KMS-11 (cell line): Measurements from ENCODE around the gene AAK1.
A peak's percentile ranks its signal among the peaks of the same experiment; 100 is the strongest.

Experiments used
- H2AFZ ChIP-seq: fragments of 200-600 bp; sonication (generic); 2 replicates; pipeline ENCODE4 v1.6.1; 2016; ENCODE audit warnings: antibody characterized with exemption, mixed run types, low read depth
- H3K27ac ChIP-seq: fragments of 200-600 bp; sonication (generic); 2 replicates; pipeline ENCODE4 v1.6.1; 2016; ENCODE audit warnings: mild to moderate bottlenecking, mixed run types
- H3K27me3 ChIP-seq: fragments of 200-600 bp; sonication (generic); 2 replicates; pipeline ENCODE4 v1.6.1; 2017; ENCODE audit warnings: mild to moderate bottlenecking, low read depth, mixed run types, moderate library complexity; ENCODE audit not compliant: insufficient read depth
- H3K36me3 ChIP-seq: fragments of 200-600 bp; sonication (generic); 2 replicates; pipeline ENCODE4 v1.6.1; 2017; ENCODE audit warnings: mild to moderate bottlenecking, mixed run types; ENCODE audit not compliant: insufficient read depth
- H3K4me1 ChIP-seq: fragments of 200-600 bp; sonication (generic); 2 replicates; pipeline ENCODE4 v1.6.1; 2016; ENCODE audit warnings: mild to moderate bottlenecking, low read depth, mixed run types; ENCODE audit not compliant: poor library complexity, severe bottlenecking
- H3K4me2 ChIP-seq: fragments of 200-600 bp; sonication (generic); 2 replicates; pipeline ENCODE4 v1.7.0; 2016; ENCODE audit warnings: mild to moderate bottlenecking, mixed run types
- H3K4me3 ChIP-seq: fragments of 200-600 bp; sonication (generic); IDR thresholded peaks from 2 replicates; pipeline ENCODE4 v1.6.1; 2017; ENCODE audit warnings: low read depth, low read length, mixed read lengths; ENCODE audit not compliant: insufficient read depth
- H3K79me2 ChIP-seq: fragments of 200-600 bp; sonication (generic); 2 replicates; pipeline ENCODE4 v1.6.1; 2016; ENCODE audit warnings: low read depth, mixed run types; ENCODE audit not compliant: insufficient read depth
- H3K9ac ChIP-seq: fragments of 200-600 bp; sonication (generic); 2 replicates; pipeline ENCODE4 v1.6.1; 2016; ENCODE audit warnings: mild to moderate bottlenecking, mixed run types
- H4K20me1 ChIP-seq: fragments of 200-600 bp; sonication (generic); 2 replicates; pipeline ENCODE4 v1.6.1; 2016; ENCODE audit warnings: mild to moderate bottlenecking, mixed run types; ENCODE audit not compliant: insufficient read depth
- CTCF ChIP-seq: fragments of 200-600 bp; sonication (generic); conservative IDR thresholded peaks from 2 replicates; pipeline ENCODE4 v1.6.1; 2017; ENCODE audit warnings: low read depth, mild to moderate bottlenecking, antibody characterized with exemption, low read length, moderate library complexity, mixed read lengths

Gene AAK1

DNA sequence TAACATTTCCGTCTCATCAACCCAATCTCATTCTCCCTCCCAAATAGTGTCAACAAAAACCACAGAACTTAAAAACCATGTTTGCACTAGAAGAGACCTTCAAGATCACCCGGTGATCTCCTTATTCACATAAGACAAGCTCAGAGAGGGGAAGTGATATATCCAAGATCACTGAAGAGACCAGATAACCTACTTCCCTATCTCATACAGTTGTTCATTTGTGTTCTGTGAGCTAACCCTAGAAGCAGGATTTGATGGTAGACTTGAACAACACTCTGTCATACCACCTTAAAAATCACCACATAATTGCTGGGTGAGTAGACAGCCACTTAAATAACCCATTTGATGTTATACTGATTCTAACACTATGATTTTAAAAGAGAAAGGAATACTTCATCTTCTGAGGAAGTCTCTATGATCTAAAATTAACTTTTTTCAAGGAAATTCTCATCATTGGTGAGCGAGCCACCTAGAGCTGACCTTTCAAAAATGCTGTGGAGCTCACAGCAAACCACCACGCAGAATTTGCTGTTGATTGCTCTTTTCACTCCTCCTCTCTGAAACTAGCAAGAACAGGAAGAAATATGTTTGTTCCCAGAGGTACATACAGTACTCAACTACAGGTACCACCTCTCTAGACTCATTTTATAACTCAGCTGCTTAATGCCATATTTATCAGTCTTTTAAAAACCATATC is 15.1 kb downstream of the AAK1 start:
- peak overlapping the region; percentile 0; the same call in 1 of the 2 replicates for H3K9ac ChIP-seq
- TF ChIP-seq CTCF = no peak
- H3K4me1 ChIP-seq = peaks cover 44% of the 10 kb centered on the region
- H3K79me2 ChIP-seq = peaks cover 70% of the 10 kb centered on the region; the same call in 1 of the 2 replicates
- H3K36me3 ChIP-seq = no peaks in the 10 kb centered on the region
- H2AFZ ChIP-seq = no peak overlapping the region
- 0 out of 2 replicates have a peak, but pooled peaks cover 5% of the 10 kb centered on the region for H4K20me1 ChIP-seq
- H3K4me3 ChIP-seq = no peak overlapping the region
- H3K27ac ChIP-seq = peak overlapping the region; percentile 19; the same call in 1 of the 2 replicates
- H3K4me2 ChIP-seq = peak overlapping the region; percentile 70
- H3K27me3 ChIP-seq = no peaks in the 10 kb centered on the region

DNA sequence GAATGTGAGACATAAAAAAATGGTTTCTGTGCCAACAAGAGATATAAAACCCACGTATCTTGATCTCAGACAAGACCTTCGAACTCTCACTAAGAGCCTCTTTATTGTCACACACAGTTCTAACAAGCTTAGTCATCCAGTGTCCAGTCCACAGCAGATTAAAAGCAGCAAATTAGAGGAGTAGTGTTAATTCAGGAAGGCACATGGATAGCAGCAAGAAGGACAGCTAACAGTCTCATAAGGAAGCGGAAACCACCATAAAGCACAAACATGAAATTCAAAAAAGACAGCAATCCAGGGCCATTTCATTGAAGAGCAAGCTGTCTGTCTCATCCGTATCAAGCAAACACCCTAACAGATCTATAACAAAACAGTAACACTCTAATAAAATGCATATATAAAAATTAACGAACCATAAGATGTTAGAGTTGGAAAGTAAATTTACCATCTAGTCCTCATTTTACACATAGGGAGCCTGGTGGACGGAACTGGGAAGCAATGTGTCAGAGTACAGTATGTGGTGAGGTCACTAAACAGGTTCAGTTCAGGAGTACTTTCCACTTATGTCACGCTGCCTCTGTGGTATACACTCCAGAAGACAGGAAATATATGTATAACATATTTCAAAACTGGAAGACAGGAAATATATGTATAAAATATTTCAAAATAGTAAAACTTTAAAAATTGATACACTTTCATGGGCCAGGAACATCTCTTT is 18.3 kb downstream of the AAK1 start:
- H3K27ac ChIP-seq = no peak overlapping the region

DNA sequence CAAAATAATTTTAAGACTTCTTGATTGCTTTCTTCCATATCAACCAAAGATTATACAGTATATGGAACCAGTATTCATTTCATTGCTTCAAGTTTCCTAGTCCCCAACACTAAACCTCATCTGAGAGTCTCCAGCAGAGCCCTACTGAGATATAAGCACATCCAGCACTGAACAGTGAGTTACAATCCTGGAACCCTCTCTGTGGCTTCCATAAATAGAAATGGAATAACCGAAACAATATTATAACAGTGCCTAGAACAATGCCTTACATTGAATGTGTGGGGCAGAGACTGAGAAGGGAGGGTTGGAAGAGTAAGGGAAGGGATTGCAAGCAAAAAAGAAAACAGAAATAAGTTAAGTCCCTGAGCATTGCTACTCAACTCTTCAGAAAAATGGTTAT is 18.9 kb downstream of the AAK1 start:
- Histone ChIP-seq H3K4me3 (no peak overlapping the region), H3K4me2 (no peak overlapping the region)

More for the DNA sequence above, 18.3 kb downstream of the AAK1 start:
- H3K4me3 ChIP-seq = no peak overlapping the region
- H3K9ac ChIP-seq = no peak overlapping the region
- no peaks in the 10 kb centered on the region for H3K27me3 ChIP-seq
- H3K4me1 ChIP-seq = peaks cover 38% of the 10 kb centered on the region
- TF ChIP-seq CTCF = no peak
- H2AFZ ChIP-seq = no peak overlapping the region
- 0 out of 2 replicates have a peak, but pooled peaks cover 5% of the 10 kb centered on the region for H4K20me1 ChIP-seq
- H3K79me2 ChIP-seq = peaks cover 63% of the 10 kb centered on the region; the same call in 1 of the 2 replicates
- H3K36me3 ChIP-seq = no peaks in the 10 kb centered on the region
- H3K4me2 ChIP-seq = no peak overlapping the region

DNA sequence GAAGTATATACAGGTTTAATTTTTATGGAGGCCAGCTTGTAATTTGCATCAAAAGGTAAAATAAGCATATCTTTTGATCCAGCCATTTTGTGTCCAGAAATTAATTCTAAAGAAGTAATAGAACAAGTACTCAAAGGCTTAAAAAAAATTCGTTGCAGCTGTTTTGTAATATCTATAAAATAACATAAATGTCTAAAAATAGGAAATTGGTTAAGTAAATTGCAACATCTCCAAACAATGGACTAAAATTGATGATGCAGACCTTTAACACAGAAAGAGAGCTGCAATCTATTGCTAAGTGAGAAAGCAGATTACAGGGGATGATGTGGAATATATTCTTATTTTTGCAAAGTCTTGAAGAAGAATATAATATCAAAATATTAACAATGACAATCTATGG is 19.4 kb downstream of the AAK1 start:
- no peaks in the 10 kb centered on the region for H3K36me3 ChIP-seq
- H3K9ac ChIP-seq = no peak overlapping the region
- no peak overlapping the region for H3K27ac ChIP-seq
- H3K4me3 ChIP-seq = no peak overlapping the region
- H3K79me2 ChIP-seq = peaks cover 57% of the 10 kb centered on the region; the same call in 1 of the 2 replicates
- no peaks in the 10 kb centered on the region for H3K27me3 ChIP-seq
- peaks cover 34% of the 10 kb centered on the region for H3K4me1 ChIP-seq
- H2AFZ ChIP-seq = no peak overlapping the region
- H3K4me2 ChIP-seq = no peak overlapping the region
- no peak for TF ChIP-seq CTCF
- 0 out of 2 replicates have a peak, but pooled peaks cover 5% of the 10 kb centered on the region for H4K20me1 ChIP-seq

More for the DNA sequence above, 18.9 kb downstream of the AAK1 start:
- Histone ChIP-seq H3K9ac (no peak overlapping the region), H2AFZ (no peak overlapping the region), H3K27me3 (no peaks in the 10 kb centered on the region), H3K36me3 (no peaks in the 10 kb centered on the region), H3K79me2 (peaks cover 59% of the 10 kb centered on the region; the same call in 1 of the 2 replicates), H3K27ac (no peak overlapping the region), H4K20me1 (0 out of 2 replicates have a peak, but pooled peaks cover 5% of the 10 kb centered on the region), H3K4me1 (peaks cover 38% of the 10 kb centered on the region)
- TF ChIP-seq CTCF = no peak
